GM21423 (cell line): Measurements from ENCODE around the gene RBL1.
"Not testable (repeated sequence)": the region's sequence is repeated elsewhere in the genome, so short reads cannot be mapped to it uniquely, and the experiment has no call there.

ENCODE experiments used
- ATAC-seq: cut with Tn5 transposase; IDR thresholded peaks from one replicate; pipeline ENCODE4 v1.9.1; 2021; ENCODE audit warnings: mild to moderate bottlenecking, moderate library complexity; ENCODE audit not compliant: unreplicated experiment

RBL1 gene

GRCh38 chr20:37095599-37096414 is at the start of gene RBL1:
Gene RBL1, minus strand, starts transcription at chr20:37095997. Its CDS starts 69 bp downstream, at chr20:37095928.
- ATAC-seq, result peak; percentile 68

- ATAC-seq, result no peak
These were observed 49.1 kb upstream of the RBL1 start for GRCh38 chr20:37144856-37145404.

GRCh38 chr20:37142708-37143107 is 46.9 kb upstream of the RBL1 start:
- ATAC-seq, result no peak

- no peak for ATAC-seq
These were observed 41.8 kb upstream of the RBL1 start for GRCh38 chr20:37137547-37137946.

- ATAC-seq, result no peak
These were observed 38.2 kb upstream of the RBL1 start for GRCh38 chr20:37133952-37134351.

GRCh38 chr20:37131486-37131885 is 35.7 kb upstream of the RBL1 start:
- ATAC-seq, result no peak

- ATAC-seq, result no peak
These were observed 33.0 kb upstream of the RBL1 start for GRCh38 chr20:37128803-37129202.

- ATAC-seq, result not testable (repeated sequence)
These were observed 30.5 kb upstream of the RBL1 start for GRCh38 chr20:37126290-37126689.

- ATAC-seq, result no peak
These were observed 27.6 kb upstream of the RBL1 start for GRCh38 chr20:37123441-37123840.

- no peak for ATAC-seq
These were observed 24.7 kb upstream of the RBL1 start for GRCh38 chr20:37120497-37120896.

- ATAC-seq, result no peak
These were observed 23.7 kb upstream of the RBL1 start for GRCh38 chr20:37119356-37120036.

- no peak for ATAC-seq
These were observed 18.2 kb upstream of the RBL1 start for GRCh38 chr20:37114012-37114411.

GRCh38 chr20:37111926-37112455 is 16.2 kb upstream of the RBL1 start:
- ATAC-seq, result no peak

GRCh38 chr20:37108676-37109075 is 12.9 kb upstream of the RBL1 start:
- ATAC-seq, result no peak

GRCh38 chr20:37102571-37102970 is 6.8 kb upstream of the RBL1 start:
- ATAC-seq, result no peak

GRCh38 chr20:37096415-37097041 is 731 bp upstream of the RBL1 start:
- no peak for ATAC-seq

GRCh38 chr20:37095108-37095598 is 644 bp downstream of the RBL1 start:
- no peak for ATAC-seq

- ATAC-seq, result no peak
These were observed 5.4 kb downstream of the RBL1 start for GRCh38 chr20:37090407-37090806.

GRCh38 chr20:37081717-37082289 is 14.0 kb downstream of the RBL1 start:
- no peak for ATAC-seq

GRCh38 chr20:37077009-37077408 is 18.8 kb downstream of the RBL1 start:
- ATAC-seq, result no peak
